HepG2 (cell line): Measurements from ENCODE around the gene P4HTM. TPM values are rescaled to one million over a fixed set of nuclear protein-coding genes. Genes with fewer than 3 reads are reported as not detected.

Source experiments
- ARNT2 ChIP-seq: sonication (generic); formaldehyde crosslinking; IDR thresholded peaks from 2 replicates; pipeline ENCODE4 v1.8.0; 2022; ENCODE audit warnings: mild to moderate bottlenecking, low read depth, missing genetic modification reagents, moderate library complexity
- CENPBD1 ChIP-seq: sonication (generic); formaldehyde crosslinking; IDR thresholded peaks from 2 replicates; pipeline ENCODE4 v1.8.0; 2022; ENCODE audit warnings: missing genetic modification reagents, low read depth, mild to moderate bottlenecking, borderline replicate concordance
- FOXA3 ChIP-seq: IDR thresholded peaks from 2 replicates; pipeline ENCODE4 v1.6.1; 2016; ENCODE audit warnings: missing genetic modification reagents, missing compliant biosample characterization
- HMGA1 ChIP-seq: sonication (generic); formaldehyde crosslinking; conservative IDR thresholded peaks from 2 replicates; pipeline ENCODE4 v1.4.0; 2020; ENCODE audit warnings: missing genetic modification reagents
- JUND ChIP-seq: sonication (generic); formaldehyde crosslinking; IDR thresholded peaks from 2 replicates; pipeline ENCODE4 v1.8.0; 2022; ENCODE audit warnings: mild to moderate bottlenecking, missing genetic modification reagents
- MIER2 ChIP-seq: IDR thresholded peaks from 2 replicates; pipeline ENCODE4 v1.6.1; 2016; ENCODE audit warnings: missing biosample characterization, missing genetic modification reagents
- MTF1 ChIP-seq: sonication (generic); formaldehyde crosslinking; IDR thresholded peaks from 2 replicates; pipeline ENCODE4 v1.5.0; 2020; ENCODE audit warnings: missing genetic modification reagents
- MXD3 ChIP-seq: IDR thresholded peaks from 2 replicates; pipeline ENCODE4 v1.6.1; 2016; ENCODE audit warnings: mild to moderate bottlenecking, missing biosample characterization, missing genetic modification reagents
- MYC ChIP-seq: sonication (generic); formaldehyde crosslinking; IDR thresholded peaks from 2 replicates; pipeline ENCODE4 v1.9.0; 2021; ENCODE audit warnings: missing genetic modification reagents, borderline replicate concordance
- PAWR ChIP-seq: sonication (generic); formaldehyde crosslinking; IDR thresholded peaks from 2 replicates; pipeline ENCODE4 v1.4.0; 2020; ENCODE audit warnings: missing genetic modification reagents, mild to moderate bottlenecking, borderline replicate concordance
- PHF20 ChIP-seq: sonication (generic); formaldehyde crosslinking; IDR thresholded peaks from 2 replicates; pipeline ENCODE4 v1.5.0; 2020; ENCODE audit warnings: mild to moderate bottlenecking, missing genetic modification reagents
- ZBTB25 ChIP-seq: IDR thresholded peaks from 2 replicates; pipeline ENCODE4 v1.6.1; 2018; ENCODE audit warnings: missing genetic modification reagents
- ZFP91 ChIP-seq: sonication (generic); formaldehyde crosslinking; IDR thresholded peaks from 2 replicates; pipeline ENCODE4 v1.9.0; 2022; ENCODE audit warnings: missing genetic modification reagents, mild to moderate bottlenecking, borderline replicate concordance
- ZGPAT ChIP-seq: IDR thresholded peaks from 2 replicates; pipeline ENCODE4 v1.6.1; 2016; ENCODE audit warnings: mild to moderate bottlenecking
- ZIK1 ChIP-seq: sonication (generic); formaldehyde crosslinking; IDR thresholded peaks from 2 replicates; pipeline ENCODE4 v1.5.0; 2020; ENCODE audit warnings: mild to moderate bottlenecking, low read depth, missing genetic modification reagents, borderline replicate concordance
- ZMAT5 ChIP-seq: sonication (generic); formaldehyde crosslinking; IDR thresholded peaks from 2 replicates; pipeline ENCODE4 v1.5.0; 2020; ENCODE audit warnings: mild to moderate bottlenecking, low read depth, missing genetic modification reagents, borderline replicate concordance
- ZNF280B ChIP-seq: sonication (generic); formaldehyde crosslinking; IDR thresholded peaks from 2 replicates; pipeline ENCODE4 v1.5.0; 2020; ENCODE audit warnings: missing genetic modification reagents, mild to moderate bottlenecking, borderline replicate concordance
- ZNF484 ChIP-seq: sonication (generic); formaldehyde crosslinking; IDR thresholded peaks from 2 replicates; pipeline ENCODE4 v1.5.1; 2020; ENCODE audit warnings: mild to moderate bottlenecking, low read depth, missing genetic modification reagents, borderline replicate concordance
- ZNF557 ChIP-seq: sonication (generic); formaldehyde crosslinking; IDR thresholded peaks from 2 replicates; pipeline ENCODE4 v1.4.0; 2020; ENCODE audit warnings: missing genetic modification reagents
- ZNF749 ChIP-seq: sonication (generic); formaldehyde crosslinking; IDR thresholded peaks from 2 replicates; pipeline ENCODE4 v1.8.0; 2022; ENCODE audit warnings: mild to moderate bottlenecking, missing genetic modification reagents, moderate library complexity, borderline replicate concordance
- ZNF780A ChIP-seq: sonication (generic); formaldehyde crosslinking; IDR thresholded peaks from 2 replicates; pipeline ENCODE4 v1.8.0; 2022; ENCODE audit warnings: mild to moderate bottlenecking, missing genetic modification reagents, moderate library complexity
- ZNF792 ChIP-seq: IDR thresholded peaks from 2 replicates; pipeline ENCODE4 v1.6.1; 2016
- polyA plus RNA-seq, 8 experiments: library from polyadenylated mRNA; depleted of rRNA in 3 of 8; stranded (reverse) in 7 of 8; unstranded in 1 of 8; fragments of >200 nt; fragmentation: Illumina TruSeq in 4 of 8; extraction: Trizol in 4 of 8; gene quantifications; 2 replicates each; pipeline versions ENCODE4 v1.2.1 to v1.2.3, GENCODE V29; 2011 to 2016; ENCODE audit warnings: low read depth in 4 of 8, missing spikeins in 1 of 8, mixed read lengths in 1 of 8; ENCODE audit not compliant: insufficient read depth in 1 of 8
- total RNA-seq, 5 experiments: library from RNA; depleted of rRNA; stranded (reverse); fragments of >200 nt; fragmentation: Illumina TruSeq; extraction: Trizol; gene quantifications; 2 replicates each; pipeline ENCODE4 v1.2.3, GENCODE V29; 2016; ENCODE audit warnings: low read depth in 1 of 5

P4HTM gene
- total and polyA plus RNA-seq, 2 of the 13 experiments (the other 11 are each of a cell fraction or from before 2014, with no cell fraction given): 0.01 TPM; not detected in 1

- TF ChIP-seq ARNT2 (CRISPR knock-in tag): no peak; the same call in 1 of the 2 replicates
- no peak for TF ChIP-seq PAWR (CRISPR knock-in tag)
- no peak for TF ChIP-seq ZNF484
- no peak for TF ChIP-seq MTF1 (CRISPR knock-in tag)
- TF ChIP-seq ZNF780A: no peak
- TF ChIP-seq JUND (CRISPR knock-in tag): 0 out of 2 replicates have a peak, but pooled peaks have one; percentile 0
- TF ChIP-seq CENPBD1 (CRISPR knock-in tag): no peak
- no peak for TF ChIP-seq MYC (CRISPR knock-in tag)
- TF ChIP-seq ZNF749 (CRISPR knock-in tag): no peak
- peak; percentile 2; the same call in 1 of the 2 replicates for TF ChIP-seq ZGPAT (CRISPR knock-in tag)
- TF ChIP-seq ZMAT5 (CRISPR knock-in tag): no peak
- TF ChIP-seq HMGA1 (CRISPR knock-in tag): no peak
- no peak for TF ChIP-seq PHF20 (CRISPR knock-in tag)
- peak; percentile 10; the same call in 1 of the 2 replicates for TF ChIP-seq ZBTB25
- TF ChIP-seq MXD3 (CRISPR knock-in tag): 0 out of 2 replicates have a peak, but pooled peaks have one; percentile 4
- no peak for TF ChIP-seq ZNF792 (CRISPR knock-in tag)
- no peak for TF ChIP-seq ZNF557 (CRISPR knock-in tag)
- TF ChIP-seq ZFP91 (CRISPR knock-in tag): peak; percentile 13; the same call in 1 of the 2 replicates
- TF ChIP-seq ZNF280B (CRISPR knock-in tag): no peak
- peak; percentile 8 for TF ChIP-seq MIER2 (CRISPR knock-in tag)
- TF ChIP-seq ZIK1: 0 out of 2 replicates have a peak, but pooled peaks have one; percentile 4
- TF ChIP-seq FOXA3 (CRISPR knock-in tag): no peak
These were observed 39.5 kb downstream of the P4HTM start (continued) for GRCh38 chr3:49029563-49029884.
